ENCODE results near the gene PDE9A. TPM values are rescaled to one million over a fixed set of nuclear protein-coding genes. Genes with fewer than 3 reads are reported as not detected.

Gene PDE9A
- total RNA-seq, 4 donors from 2014 or later: 29.2 to 68.4 (median 40.4) TPM

DNA sequence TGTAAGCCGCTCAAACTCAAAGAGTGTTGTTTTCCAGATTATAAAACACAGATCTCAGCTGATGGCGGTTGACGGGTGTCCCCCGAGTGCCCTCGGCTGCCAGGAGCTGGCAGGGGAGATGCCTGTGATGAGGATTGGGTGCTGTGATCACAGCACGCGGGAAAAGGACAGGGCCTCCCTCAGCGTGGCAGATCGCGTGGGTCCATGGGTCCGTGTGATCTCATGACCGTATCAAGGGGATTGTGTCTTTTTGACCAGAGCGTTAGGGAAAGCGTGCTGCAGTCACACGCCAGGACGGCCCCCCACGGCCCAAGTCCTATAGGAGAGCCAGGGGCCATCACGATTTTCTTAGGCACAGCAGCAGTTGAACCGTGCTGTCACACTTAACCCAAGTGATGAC is 51.9 kb downstream of the PDE9A start:
- intact Hi-C loops (cut with DNase I): no loop called here
- H3K4me3 ChIP-seq: no peak overlapping the region
- peaks cover 0 to 31% (median 17%) of the 10 kb centered on the region in 4 donors for H3K36me3 ChIP-seq
- no peak for TF ChIP-seq CTCF (IDR thresholded peaks at IDR 0.05)
- no peak for TF ChIP-seq POLR2AphosphoS5 (IDR thresholded peaks at IDR 0.05)
- no peak for TF ChIP-seq EP300 (IDR thresholded peaks at IDR 0.05)
- TF ChIP-seq POLR2A (IDR thresholded peaks at IDR 0.05; ENCODE audit: low read depth): no peak
- H3K9me3 ChIP-seq: no peaks in the 10 kb centered on the region
- no peaks in the 10 kb centered on the region for H3K27me3 ChIP-seq
- DNase-seq (ENCODE audit: extremely low spot score): no peak
- 92% methylated on average over 17 of the region's 19 CpGs for WGBS
- no peaks in the 10 kb centered on the region for H3K4me1 ChIP-seq
- no peak overlapping the region for H3K27ac ChIP-seq (replicated peaks in 1 of 4)

- TF ChIP-seq POLR2A (IDR thresholded peaks at IDR 0.05; ENCODE audit: low read depth) (no peak), EP300 (IDR thresholded peaks at IDR 0.05) (no peak), CTCF (IDR thresholded peaks at IDR 0.05) (no peak), POLR2AphosphoS5 (IDR thresholded peaks at IDR 0.05) (no peak)
- DNase-seq (ENCODE audit: extremely low spot score): no peak
- intact Hi-C loops (cut with DNase I): no loop called here
- peaks cover 0 to 26% (median 14%) of the 10 kb centered on the region in 4 donors for H3K36me3 ChIP-seq
- no peak overlapping the region for H3K27ac ChIP-seq (replicated peaks in 1 of 4)
- WGBS: 98% methylated on average over 9 of the region's 14 CpGs
- no peaks in the 10 kb centered on the region for H3K9me3 ChIP-seq
- H3K4me1 ChIP-seq: no peaks in the 10 kb centered on the region
- no peaks in the 10 kb centered on the region for H3K27me3 ChIP-seq
- H3K4me3 ChIP-seq: no peak overlapping the region
Measured at GRCh38 chr21:42705746-42706374, 52.4 kb downstream of the PDE9A start.

GRCh38 chr21:42706765-42707164 is 53.3 kb downstream of the PDE9A start:
- Histone ChIP-seq H3K27me3 (no peaks in the 10 kb centered on the region), H3K27ac (replicated peaks in 1 of 4) (no peak overlapping the region), H3K36me3 (peaks cover 0 to 25% (median 11%) of the 10 kb centered on the region in 4 donors), H3K4me1 (no peaks in the 10 kb centered on the region), H3K9me3 (no peaks in the 10 kb centered on the region), H3K4me3 (no peak overlapping the region)
- intact Hi-C loops (cut with DNase I): no loop called here
- 91% methylated on average over 13 of the region's 13 CpGs for WGBS
- no peak for TF ChIP-seq POLR2AphosphoS5 (IDR thresholded peaks at IDR 0.05)
- TF ChIP-seq EP300 (IDR thresholded peaks at IDR 0.05): no peak
- TF ChIP-seq POLR2A (IDR thresholded peaks at IDR 0.05; ENCODE audit: low read depth): no peak
- TF ChIP-seq CTCF (IDR thresholded peaks at IDR 0.05): no peak
- DNase-seq (ENCODE audit: extremely low spot score): no peak

DNA sequence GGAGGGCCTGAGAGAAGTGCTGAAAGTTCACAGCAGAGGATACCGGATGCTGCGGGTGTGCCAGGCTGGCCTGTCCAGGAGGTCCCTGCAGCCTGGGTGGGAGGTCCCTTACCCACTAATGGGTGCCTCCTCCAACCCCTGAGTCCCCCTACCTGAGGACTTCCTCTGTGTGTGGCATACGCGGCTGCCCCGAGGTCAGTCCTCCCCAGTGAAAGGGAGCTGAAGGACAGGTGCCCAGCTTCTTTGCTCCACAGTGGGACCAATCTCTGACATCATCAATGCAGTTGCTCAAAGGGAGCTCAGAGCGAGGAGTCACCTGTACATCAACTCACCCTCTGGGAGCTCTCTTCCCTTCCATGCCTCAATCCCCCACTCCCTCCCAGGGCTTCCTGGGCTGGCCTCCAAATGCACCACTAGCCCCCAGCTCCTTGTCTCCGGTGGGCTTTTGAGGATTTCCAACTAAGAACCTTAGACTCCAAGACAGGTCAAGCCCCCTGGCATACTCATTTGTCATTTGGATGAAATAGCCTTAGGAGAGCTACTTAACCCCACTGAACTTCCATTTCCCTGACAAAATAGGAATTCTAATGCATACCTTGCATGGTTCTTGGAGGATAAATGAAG is 53.9 kb downstream of the PDE9A start:
- 83% methylated on average over 7 of the region's 7 CpGs for WGBS
- peaks cover 0 to 25% (median 11%) of the 10 kb centered on the region in 4 donors for H3K36me3 ChIP-seq
- DNase-seq (ENCODE audit: extremely low spot score): no peak
- no peaks in the 10 kb centered on the region for H3K27me3 ChIP-seq
- H3K9me3 ChIP-seq: no peaks in the 10 kb centered on the region
- no peaks in the 10 kb centered on the region for H3K4me1 ChIP-seq
- no peak overlapping the region for H3K4me3 ChIP-seq
- intact Hi-C loops (cut with DNase I): no loop called here
- TF ChIP-seq CTCF (IDR thresholded peaks at IDR 0.05): no peak
- no peak for TF ChIP-seq POLR2AphosphoS5 (IDR thresholded peaks at IDR 0.05)
- H3K27ac ChIP-seq (replicated peaks in 1 of 4): no peak overlapping the region

Measured in esophagus muscularis mucosa (tissue), 4 donors.